Measurements from ENCODE around the gene TBC1D22A.
"Not testable (repeated sequence)": the region's sequence is repeated elsewhere in the genome, so short reads cannot be mapped to it uniquely, and the experiment has no call there.

Gene TBC1D22A

DNA sequence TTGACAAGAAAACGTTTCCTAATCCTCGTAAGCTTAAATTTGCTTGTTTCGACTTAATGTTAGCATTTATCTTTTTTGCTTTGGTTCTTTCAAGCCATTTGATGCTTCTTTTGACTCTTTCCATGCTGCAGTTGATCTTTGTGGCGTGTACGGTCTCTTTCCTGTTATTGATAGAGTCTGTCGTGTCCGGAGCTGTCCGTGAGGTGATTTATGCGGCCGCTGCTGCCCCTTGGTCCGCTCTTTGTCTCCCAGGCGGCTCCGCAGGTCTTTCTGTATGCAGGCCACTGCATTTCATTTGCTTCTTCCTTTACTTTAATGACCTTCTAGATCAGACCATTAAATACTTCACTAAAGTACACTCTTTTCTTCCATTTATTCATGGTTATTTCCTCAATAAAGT is 50.3 kb downstream of the TBC1D22A start:
- no peak for DNase-seq (ENCODE audit: low read depth, low spot score)

DNA sequence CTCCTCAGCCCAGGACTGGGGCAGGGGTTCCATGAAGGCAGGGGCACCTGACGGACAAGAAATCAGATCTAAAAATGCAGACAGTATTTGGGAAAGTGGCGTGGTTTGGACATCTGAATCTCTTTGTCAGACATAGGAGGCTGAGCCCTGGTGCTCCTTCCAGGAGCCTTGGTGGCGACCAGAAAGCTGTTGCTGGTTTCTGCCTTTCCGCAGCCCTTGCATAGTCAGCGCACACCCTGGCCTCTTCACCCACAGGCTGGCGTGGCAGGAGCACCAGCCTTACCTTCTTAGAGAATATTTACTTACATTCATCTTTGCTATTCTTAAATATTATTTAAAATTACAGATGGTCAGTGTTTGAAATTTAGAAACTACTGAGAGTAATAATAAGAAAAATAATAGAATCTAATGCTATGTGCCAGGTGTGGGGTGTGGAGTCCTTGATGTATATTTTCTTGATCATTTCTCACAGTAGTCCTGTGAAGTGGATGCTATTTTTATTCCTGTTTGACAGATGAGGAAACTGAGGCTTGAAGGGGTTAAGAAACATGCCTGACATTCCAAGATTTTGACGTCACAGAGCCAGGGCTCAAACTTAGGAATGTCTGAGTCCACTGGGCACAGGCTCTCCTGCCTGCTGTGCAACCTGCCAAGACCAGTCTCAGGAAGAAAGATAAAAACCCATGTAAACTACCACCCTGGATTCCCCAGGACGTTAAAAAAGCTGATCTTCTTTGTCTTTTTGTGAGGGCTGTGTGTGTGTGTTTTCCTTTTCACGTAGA is 51.6 kb downstream of the TBC1D22A start:
- no peak for DNase-seq (ENCODE audit: low read depth, low spot score)

DNA sequence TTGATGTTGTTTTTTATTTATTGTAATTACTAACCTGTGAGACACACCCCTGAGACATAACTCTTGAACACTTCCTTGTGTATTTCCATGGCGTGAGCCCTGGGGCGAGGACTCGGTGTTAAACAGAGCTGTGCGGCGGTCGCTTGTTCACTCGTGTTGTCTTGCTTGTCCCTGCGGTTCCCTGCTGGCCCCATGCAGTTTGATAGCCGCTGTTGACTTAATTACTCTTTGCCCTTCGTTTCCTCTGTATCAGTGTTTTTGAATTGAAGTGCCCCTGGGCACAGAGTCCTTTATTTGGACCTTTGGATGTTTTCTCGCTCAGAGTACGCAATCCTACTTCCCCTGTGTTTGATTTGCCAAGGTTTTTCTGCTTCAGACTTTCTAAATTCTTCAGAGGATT is 52.7 kb downstream of the TBC1D22A start:
- no peak for DNase-seq (ENCODE audit: low read depth, low spot score)

DNA sequence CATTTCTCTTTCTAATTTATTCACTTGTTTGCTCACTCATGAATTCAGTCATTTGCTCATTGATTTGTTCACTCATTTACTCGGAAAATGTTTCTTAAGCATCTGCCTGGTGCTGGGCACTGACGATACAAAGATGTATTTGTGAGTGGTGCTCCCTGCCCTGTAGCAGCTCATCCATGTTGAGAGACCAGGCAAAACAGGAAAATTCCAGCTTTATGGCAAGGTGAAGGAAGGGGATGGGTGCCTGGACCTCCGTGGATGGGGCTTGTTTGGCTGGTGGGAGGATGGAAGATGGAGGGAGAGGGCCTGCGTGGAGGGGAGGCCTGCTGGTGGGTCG is 53.1 kb downstream of the TBC1D22A start:
- no peak for DNase-seq (ENCODE audit: low read depth, low spot score)

DNA sequence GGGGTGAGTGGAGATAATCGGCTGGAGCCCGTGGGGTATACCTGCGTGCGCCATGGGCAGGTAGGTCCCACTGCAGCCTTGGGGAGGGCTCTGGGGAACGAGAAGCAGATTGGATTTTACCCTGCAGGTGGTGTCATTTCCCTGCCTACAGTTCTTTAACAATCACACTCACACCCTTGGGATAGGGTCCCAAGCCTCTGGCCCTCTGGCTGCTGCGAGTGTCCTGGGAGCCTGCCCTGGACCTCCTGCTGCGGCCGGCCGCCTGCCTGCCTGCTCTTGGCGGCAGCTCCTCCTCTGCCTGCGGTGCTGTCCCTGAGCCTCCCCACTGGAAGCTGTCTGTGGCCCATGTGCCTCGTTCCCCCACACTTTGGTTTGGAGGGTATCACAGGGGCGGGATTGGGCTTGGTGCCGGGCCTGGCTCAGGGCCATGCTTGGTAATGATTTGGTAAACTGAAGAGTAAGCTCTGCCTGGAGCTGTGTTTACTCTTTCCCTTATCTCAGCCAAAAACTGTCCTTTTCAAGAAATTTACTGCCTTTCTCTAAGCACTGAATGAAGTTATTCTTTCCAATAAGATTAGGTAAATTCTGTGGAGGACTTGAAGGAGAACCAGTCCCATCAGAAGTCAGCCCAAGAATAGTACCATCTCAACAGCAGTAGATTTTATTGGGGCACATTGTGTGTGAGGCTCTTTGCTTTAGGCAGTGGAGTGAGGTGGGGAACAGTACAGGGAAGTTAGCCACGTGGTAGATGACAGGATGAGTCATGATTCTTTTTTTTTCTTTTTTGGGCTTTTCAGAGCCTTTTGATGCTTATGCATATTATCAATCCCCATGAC is 53.7 kb downstream of the TBC1D22A start:
- DNase-seq (ENCODE audit: low read depth, low spot score), result no peak

DNA sequence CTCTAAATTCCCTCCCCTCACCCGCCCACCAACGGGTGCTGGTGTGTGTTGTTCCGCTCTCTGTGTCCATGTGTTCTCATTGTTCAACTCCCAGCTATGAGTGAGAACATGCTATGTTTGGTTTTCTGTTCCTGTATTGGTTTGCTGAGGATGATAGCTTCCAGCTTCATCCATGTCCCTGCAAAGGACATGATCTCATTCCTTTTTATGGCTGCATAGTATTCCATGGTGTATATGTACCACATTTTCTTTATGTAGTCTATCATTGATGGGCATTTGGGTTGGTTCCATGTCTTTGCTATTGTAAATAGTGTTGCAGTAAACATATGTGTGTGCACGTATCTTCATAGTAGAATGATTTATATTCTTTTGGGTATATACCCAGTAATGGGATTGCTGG is 54.9 kb downstream of the TBC1D22A start:
- DNase-seq (ENCODE audit: low read depth, low spot score), result not testable (repeated sequence)

DNA sequence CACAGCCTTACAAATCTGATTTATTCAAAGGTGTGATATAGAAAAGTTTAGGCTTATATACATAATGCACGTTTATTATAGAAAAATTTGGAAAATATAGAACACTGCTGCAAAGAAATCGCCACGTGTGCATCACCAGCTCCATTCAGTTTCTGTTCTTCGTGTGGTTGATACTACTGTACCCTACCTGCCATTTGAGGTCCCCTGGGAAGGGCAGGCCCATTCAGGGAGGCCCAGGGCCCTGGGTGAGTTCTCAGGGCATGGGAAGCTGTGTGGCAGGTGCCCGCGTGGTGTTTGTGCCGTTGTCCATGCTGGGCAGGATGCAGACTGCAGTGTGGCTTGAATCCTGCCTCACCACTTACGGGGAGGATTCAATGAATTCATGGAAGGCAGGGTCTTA is 60.8 kb downstream of the TBC1D22A start:
- no peak for DNase-seq (ENCODE audit: low read depth, low spot score)

DNA sequence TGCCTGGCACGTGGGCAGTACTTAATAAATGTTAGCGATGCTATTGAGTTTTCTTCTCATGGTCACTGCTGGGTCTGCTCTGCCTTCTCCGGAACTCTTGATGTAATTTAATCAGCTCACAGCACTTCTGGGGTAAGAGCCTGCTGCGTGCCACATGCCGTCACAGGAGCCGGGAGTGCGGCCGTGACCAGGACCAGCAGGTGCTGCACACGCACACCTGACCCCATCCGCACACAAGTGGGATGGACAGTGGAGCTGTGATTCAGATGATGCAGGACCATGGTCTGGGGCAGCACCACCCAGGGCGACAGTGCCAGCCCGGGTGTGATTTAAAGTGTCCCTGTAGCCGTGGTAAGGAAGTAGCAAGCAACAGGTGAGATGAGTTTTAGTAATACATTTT is 61.2 kb downstream of the TBC1D22A start:
- no peak for DNase-seq (ENCODE audit: low read depth, low spot score)

DNA sequence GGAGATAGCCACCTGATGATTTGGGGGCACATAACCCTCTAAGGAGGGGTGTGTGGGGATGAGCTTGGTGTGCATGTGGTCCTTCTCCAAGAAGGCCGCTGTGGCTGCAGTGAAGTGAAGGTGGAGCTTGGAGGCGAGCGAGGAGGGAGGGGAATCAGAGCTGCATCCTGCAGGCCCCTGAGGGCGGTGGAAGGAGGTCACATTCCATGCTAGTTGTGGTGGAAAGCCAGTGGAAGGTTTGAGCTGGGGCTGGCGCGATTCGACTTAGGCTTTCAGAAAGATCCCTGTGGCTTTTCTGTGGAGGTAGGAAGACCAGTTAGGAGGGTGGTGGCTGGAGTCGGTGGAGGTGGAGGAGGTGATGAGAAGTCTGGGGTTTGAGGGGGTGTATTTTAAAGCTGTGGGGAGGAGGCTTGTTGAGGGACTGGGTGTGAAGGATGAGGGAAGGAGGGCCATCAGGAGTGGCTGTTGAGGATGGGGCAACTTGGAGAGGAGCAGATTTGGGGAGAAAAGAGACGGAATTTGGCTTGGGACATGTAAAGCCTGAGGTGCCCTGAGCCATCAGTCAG is 62.0 kb downstream of the TBC1D22A start:
- no peak for DNase-seq (ENCODE audit: low read depth, low spot score)

DNA sequence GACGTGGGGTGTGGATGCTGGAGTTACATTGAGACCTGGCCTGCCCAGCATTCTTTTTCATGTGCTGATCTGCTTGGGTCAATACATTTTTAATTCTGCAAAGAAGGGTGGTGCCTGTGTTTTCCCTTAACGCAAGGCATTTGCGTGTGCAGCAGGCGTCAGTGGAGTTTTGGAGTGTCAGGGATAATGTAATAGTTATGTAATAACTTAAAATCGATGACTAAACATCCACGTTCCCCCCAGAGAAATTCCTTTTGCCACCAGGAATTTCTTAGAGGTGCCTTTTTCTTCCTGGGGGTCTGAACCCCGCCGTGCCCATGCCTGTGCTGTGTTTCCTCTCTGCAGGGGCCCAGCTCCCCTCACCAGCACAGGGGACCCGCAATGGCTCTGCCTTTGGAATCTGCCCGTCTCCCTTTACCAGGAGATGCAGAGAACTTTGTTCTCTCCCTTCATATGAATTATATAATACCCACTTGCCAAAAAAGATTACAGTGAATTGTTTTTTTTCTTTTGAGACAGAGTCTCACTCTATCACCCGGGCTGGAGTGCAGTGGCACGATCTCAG is 62.6 kb downstream of the TBC1D22A start:
- DNase-seq (ENCODE audit: low read depth, low spot score), result no peak

DNA sequence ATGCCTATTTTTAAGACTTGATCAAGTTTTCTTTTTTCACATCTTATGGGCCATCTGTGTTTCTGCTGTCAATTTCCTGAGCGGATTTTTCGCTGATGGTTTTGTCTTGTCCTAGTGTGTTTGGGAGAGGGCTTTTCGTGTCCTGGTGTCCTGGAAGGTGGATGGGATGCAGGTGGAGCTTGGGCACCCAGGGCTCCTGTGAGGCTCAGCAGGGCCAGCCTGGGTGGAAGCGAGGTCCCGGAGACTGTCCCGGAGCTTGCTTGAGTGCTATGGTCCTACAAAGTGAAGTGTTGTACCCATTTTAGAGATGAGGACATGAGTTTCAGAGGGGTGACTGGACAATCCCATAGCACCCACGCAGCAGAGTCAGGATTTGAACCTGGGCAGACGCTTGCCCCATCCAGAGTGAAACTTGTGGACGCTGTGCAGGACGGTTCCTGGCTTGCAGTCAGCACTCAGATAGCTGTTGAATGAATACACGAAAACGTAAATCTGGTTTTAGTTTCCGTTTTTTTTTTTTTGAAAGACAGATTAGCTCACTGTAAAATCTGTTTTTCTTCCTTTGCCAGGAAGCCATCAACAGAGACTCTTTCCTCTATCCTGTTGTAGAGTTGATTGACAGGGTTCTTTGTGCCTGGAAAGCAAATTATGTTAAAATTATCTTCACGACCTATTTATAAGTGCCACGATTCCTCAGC is 64.1 kb downstream of the TBC1D22A start:
- DNase-seq (ENCODE audit: low read depth, low spot score), result no peak

DNA sequence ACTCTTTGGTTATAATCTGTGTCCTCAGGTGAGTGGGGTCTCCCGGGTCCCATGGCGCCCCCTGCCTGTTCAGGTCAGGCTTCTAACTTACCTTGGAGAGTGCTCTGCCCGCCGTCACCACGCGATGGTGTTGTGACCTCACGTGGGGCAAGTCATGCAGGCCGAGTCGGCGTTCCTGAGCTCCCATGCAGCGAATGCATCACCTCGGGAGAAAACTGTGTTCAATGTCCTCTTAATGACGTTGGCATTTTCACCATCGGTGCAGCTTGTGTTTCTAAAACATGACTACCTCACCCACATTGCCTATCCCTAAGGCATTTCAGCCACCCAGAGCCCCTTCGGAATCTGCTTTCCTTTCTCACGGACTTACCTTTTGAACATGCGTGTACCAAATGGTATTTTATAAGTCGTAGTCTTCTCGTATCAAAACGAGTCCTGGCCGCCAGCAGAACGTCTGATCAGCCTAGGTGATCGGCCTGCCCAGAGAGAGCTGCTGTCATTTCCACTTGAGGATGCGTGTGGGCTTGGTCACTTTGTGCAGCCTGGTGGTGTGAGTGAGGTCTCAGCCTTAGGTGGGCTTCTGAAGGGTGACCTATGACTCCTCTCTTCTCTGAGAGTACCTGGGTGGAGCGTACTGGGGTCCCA is 64.8 kb downstream of the TBC1D22A start:
- DNase-seq (ENCODE audit: low read depth, low spot score), result no peak

DNA sequence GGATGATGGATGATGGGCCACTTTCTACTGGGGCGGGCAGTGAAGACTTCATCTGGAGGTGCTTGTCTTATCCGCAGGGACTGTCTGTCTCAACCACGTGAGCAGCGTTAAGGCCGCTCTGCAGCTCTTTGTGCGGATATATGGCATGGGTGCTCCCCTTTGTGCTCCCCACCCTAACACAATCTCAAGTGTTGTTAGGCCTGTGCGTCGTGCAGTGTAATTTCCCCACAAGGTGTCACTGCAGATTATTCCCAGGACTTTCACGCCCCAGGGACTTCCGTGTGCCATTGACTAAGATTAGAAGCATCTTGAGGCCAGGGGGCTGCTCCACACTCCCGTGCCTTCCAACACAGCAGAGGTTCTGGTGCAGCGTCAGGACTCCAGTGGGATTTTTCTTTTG is 65.3 kb downstream of the TBC1D22A start:
- no peak for DNase-seq (ENCODE audit: low read depth, low spot score)

DNA sequence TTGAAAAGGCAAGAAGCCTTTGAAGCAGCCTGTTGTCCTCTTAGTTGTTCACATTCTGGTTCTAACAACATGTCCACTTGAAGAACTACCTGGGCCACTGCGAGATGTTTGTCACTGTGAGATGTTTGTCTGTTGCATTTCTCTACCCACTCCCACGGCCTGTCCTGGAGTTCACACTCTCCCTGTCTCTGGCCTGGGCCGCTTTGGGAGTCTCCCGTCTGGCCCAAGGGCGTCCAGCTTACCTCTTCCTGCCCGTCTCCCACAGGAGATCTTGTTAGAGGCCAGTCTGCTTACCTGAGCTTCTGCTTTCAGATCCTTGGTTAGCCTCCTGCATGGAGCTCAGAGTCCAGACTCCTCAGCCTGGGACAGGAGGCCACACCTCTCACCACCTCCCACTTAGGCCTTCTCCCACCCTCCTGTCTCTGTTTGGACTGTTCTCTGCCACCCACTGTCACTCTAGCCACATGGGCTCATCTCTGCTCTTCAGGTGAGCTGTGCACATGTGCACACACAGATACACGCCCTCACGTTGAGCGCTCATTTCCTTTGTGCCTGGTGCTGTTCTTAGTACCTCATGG is 66.0 kb downstream of the TBC1D22A start:
- DNase-seq (ENCODE audit: low read depth, low spot score), result no peak

DNA sequence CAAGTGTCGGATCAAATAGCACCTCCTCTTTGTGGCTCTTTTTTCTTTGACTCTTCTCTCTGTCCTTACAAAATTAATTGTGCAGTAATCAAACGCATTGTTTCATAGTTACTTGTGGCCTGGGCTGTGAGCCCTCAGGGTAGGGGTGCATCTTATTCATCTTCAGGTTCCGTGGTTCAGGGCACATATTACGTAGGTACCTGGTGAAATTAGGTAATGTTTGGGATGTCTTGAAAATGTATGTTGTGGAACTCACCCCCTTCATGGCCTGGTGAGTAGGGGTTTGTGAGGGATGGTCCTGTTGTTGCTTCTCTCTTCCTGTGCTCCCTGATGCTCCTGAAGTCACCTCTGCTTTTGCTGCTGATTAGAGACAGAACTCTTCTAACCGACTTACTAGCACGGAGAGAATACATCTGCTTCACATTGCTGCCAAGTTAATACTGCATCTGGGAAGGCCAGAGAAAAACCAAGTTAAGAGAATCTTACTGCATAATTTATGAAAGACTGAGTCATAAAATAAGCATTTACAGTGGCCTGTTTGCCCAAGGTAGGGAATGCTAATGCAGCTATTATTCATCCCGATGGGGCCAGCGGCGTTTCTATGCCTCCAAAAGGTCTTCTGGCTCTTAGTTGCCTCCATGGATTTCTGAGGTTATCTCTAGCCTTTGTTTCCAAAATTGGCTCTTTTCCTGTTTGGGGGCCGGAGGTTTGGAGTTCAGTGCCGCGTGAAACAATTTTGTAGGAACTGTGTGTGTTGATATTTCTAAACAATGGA is 66.9 kb downstream of the TBC1D22A start:
- no peak for DNase-seq (ENCODE audit: low read depth, low spot score)

DNA sequence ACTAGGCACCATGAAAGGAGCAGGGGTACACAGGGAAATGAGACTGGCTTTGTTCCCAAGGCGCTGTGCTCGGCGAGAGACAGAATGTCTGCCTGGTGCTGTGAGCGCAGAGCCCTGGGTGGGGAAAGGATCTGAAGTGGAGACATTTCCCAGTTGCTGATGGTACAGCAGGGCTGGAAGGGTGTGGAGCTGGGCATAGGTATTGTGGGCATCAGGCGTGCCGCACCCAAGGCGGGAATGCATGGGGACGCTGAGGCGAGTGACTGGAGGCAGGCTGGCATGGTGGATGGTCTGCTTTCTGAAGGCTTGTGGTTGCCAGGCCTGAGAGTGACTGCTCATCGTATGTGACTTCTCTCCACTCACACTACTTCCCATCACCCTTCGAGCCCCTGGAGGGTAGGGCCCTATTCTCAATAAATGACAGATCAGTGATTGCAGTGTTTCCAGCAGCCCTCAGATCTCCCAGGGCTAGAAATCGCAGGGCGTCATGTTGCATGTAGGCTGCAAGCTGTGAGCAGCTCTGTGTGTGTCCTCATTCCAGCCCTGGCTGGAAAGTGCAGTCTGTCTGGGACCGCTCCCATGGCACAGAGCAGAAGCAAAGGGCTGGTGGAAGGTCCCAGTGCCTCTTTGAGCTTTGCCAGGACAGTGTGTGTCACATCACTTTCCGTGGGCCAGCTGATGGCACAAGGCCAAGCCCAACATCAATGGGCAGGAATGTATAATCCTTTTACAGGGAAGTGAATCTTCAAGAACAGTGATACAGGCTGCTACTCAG is 67.7 kb downstream of the TBC1D22A start:
- no peak for DNase-seq (ENCODE audit: low read depth, low spot score)

DNA sequence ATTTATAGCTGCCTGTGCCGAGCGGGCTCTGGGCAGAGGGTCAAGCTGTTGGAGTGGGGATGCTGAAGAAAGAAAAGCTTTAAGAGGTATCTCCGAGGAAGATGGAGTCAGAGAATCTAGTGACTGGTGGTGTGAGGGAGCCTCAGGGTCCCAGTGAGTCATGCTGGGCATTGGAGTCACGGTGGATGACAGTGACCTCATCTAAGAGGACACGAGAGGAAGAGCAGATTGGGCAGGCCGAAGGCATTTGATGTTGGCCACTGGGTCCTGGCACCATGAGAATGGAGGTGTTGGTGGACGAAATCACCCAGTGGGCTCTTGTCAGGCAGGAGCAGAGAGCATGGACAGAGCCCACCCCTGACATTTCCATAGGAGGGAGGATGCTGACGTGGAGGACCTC is 68.4 kb downstream of the TBC1D22A start:
- no peak for DNase-seq (ENCODE audit: low read depth, low spot score)

DNA sequence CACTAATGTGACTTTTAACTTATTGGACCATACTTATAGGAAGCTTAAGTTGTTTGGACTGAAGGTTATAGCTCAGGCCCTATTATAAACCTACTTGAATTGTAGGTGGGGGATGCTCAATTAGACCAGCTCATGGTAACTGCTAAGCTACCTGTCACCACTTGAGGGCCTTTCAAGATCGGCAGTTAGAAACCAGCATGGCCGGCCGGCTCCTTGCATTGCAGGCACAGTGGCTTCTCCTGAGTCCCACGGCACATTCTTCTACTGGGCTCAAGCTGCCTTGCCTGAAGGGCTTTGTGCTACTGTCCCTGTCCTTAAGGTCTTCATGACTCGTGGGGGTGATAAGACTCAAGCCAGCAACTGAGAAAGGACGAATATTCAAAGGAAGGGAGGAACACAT is 70.8 kb downstream of the TBC1D22A start:
- DNase-seq (ENCODE audit: low read depth, low spot score), result no peak

DNA sequence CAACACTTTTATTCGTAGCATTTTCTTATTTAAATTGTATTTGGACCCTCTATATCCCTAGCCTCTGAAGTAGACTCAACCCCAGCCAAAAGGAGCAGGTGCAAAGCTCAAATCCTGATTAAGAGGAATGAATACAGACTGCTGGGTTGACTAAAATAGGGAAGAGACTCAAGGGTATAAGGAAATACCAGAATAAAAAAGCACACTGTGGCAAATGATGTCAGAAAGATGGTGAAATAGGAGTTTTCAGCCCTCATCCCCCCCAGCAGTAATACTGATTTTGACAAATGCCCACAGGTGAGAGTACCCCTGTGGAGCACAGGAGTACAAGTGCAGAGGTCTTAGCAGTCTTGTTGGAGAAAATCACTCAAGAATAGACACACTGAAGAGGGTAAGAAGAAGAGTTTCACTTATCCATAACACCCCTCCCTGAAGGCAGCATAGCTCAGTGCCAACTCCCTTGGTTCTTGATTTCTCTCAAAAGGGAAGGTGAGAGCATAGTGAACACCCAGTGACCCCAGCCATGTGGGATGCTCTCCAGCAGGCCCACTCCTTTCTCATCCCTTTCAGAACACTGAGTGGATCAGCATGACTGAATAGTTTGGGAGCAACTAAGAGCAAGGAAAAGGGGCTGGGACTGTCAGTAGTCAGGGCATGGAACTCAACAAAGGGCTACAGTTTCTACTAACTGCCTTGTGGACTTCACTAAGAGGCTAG is 71.7 kb downstream of the TBC1D22A start:
- DNase-seq (ENCODE audit: low read depth, low spot score), result no peak
